OCI-LY1 (cell line): ENCODE data around the gene CEP152.

Source experiments
- CTCF ChIP-seq: fragments of 200-600 bp; sonication (generic), shearing (Covaris generic); IDR thresholded peaks from 2 replicates; pipeline ENCODE4 v1.5.1; 2017; ENCODE audit warnings: mild to moderate bottlenecking, antibody characterized with exemption, low read length, moderate library complexity, mixed read lengths
- EZH2 ChIP-seq: fragments of 200-600 bp; sonication (generic), shearing (Covaris generic); IDR thresholded peaks from 2 replicates; pipeline ENCODE4 v1.8.0; 2017; ENCODE audit warnings: borderline replicate concordance, mixed run types, mild to moderate bottlenecking, antibody characterized with exemption, low read length, moderate library complexity, mixed read lengths

- TF ChIP-seq CTCF (no peak), EZH2 (no peak)
Measured at GRCh38 chr15:48722764-48723661, 87.9 kb downstream of the CEP152 start.
